WI38 (cell line): ENCODE results near the gene FLNB.
A peak's percentile ranks its signal among the peaks of the same experiment; 100 is the strongest.

Experiments used
- H3K4me3 ChIP-seq: 2 replicates; pipeline ENCODE4 v1.5.1; 2011; ENCODE audit warnings: low read depth, mild to moderate bottlenecking, control low read depth, low read length
- CTCF ChIP-seq: IDR thresholded peaks from 2 replicates; pipeline ENCODE4 v1.5.1; 2012; ENCODE audit warnings: low read depth, mild to moderate bottlenecking, control low read depth, low read length

FLNB gene

GRCh38 chr3:58216496-58217195 lies 208.4 kb downstream of the FLNB start:
- H3K4me3 ChIP-seq = no peak overlapping the region
- TF ChIP-seq CTCF = no peak

- TF ChIP-seq CTCF = peak; percentile 77
- H3K4me3 ChIP-seq = no peak overlapping the region
Measured at GRCh38 chr3:58217209-58217811, 209.1 kb downstream of the FLNB start.

GRCh38 chr3:58218904-58219303 lies 210.7 kb downstream of the FLNB start:
- H3K4me3 ChIP-seq = no peak overlapping the region
- no peak for TF ChIP-seq CTCF
